Fibroblast of the aortic adventitia (primary cell): Measurements from ENCODE around the gene DNM2. TPM values are rescaled to one million over a fixed set of nuclear protein-coding genes. Genes with fewer than 3 reads are reported as not detected.

Source experiments
- DNase-seq: peaks from one replicate; pipeline ENCODE4 v3.0.0-alpha.2; 2010; ENCODE audit warnings: low read depth
- H3K4me3 ChIP-seq: 2 replicates; pipeline ENCODE4 v1.5.1; 2011; ENCODE audit warnings: low read depth, mild to moderate bottlenecking, control low read depth, low read length, moderate library complexity
- total RNA-seq: library from RNA; depleted of rRNA; stranded (reverse); fragments of >200 nt; gene quantifications from 2 replicates; pipeline ENCODE4 v1.2.3, GENCODE V29; 2012; ENCODE audit warnings: low replicate concordance
- TF ChIP-seq, protein P1 (sequence below): IDR thresholded peaks from 2 replicates; pipeline ENCODE4 v1.5.1; 2011; ENCODE audit warnings: mild to moderate bottlenecking, low read length, control low read depth, inconsistent platforms; ENCODE audit not compliant: insufficient read depth

DNM2 gene
- total RNA-seq, 1 donor: 83.2 TPM

DNA sequence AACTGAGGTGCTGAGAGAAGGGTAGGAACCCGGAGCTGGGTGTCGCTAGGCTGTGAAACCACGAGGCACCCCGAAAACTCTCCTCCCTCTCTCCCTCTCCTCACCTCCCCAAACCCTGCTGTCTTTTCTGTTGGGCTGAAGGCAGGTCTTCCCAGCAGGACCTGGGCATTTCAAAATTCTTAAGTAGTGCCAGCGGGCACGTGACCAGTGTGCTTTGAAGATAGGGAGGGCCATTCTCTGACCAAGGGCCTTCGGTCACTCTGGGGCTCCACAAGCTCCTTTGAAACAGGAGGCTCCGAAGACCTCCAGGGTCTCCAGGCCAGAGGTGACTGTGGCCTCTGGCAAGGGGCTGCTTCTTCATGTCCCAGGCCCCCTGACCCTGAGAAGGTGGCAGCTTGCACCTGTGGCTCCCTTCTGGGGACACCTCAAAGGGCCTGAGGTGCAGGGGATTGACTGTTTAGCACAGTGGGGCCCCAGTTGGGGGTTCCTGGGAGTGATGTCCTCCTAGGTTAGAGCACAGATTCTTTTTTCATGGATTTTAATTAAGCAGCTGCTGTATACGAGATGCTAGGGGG is 48.3 kb downstream of the DNM2 start:
- no peak for DNase-seq
- no peak overlapping the region for H3K4me3 ChIP-seq
- TF ChIP-seq, protein P1, sequence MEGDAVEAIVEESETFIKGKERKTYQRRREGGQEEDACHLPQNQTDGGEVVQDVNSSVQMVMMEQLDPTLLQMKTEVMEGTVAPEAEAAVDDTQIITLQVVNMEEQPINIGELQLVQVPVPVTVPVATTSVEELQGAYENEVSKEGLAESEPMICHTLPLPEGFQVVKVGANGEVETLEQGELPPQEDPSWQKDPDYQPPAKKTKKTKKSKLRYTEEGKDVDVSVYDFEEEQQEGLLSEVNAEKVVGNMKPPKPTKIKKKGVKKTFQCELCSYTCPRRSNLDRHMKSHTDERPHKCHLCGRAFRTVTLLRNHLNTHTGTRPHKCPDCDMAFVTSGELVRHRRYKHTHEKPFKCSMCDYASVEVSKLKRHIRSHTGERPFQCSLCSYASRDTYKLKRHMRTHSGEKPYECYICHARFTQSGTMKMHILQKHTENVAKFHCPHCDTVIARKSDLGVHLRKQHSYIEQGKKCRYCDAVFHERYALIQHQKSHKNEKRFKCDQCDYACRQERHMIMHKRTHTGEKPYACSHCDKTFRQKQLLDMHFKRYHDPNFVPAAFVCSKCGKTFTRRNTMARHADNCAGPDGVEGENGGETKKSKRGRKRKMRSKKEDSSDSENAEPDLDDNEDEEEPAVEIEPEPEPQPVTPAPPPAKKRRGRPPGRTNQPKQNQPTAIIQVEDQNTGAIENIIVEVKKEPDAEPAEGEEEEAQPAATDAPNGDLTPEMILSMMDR: no peak

DNA sequence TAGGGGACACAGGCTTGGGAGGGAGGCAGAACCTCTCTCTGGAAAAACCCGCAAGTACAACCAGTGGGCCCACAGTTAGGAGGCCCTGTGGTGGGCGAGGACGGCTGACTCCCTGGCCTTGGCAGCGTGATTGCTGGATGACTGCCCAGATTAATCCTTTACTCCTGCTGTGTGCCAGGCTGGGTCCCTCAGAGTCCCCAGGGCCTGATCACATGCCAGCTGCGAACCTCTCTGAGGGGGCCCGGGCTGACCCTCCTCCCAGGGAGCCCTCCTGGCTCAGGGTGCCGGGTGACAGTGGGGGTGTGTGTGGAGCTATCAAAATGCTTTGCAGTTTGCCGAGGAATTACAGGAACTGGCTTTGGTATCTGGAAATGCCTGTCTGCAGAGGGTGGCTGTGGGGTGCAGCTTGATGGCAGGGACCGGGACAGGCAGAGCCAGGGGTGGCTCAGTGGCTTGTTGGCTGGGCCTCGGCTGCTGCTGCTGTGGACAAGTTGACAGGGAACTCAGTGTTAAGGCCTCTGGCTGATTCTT is 48.9 kb downstream of the DNM2 start:
- TF ChIP-seq, protein P1: no peak
- DNase-seq: peak; percentile 61
- no peak overlapping the region for H3K4me3 ChIP-seq

DNA sequence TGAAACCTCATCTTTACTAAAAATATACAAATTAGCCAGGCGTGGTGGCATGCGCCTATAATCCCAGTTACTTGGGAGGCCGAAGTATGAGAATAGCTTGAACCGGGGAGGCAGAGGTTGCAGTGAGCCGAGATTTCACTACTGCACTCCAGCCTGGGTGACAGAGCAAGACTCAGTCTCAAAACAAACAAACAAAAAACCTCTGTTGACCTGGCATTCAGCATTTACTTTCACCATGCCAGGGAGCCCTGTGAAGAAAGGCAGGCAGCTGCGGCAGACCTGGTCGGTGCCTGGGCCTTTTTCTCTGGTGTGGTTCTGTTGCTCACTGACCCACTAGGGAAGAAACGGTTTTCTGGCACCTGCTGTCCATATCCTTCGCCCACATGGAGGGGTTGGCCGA is 49.8 kb downstream of the DNM2 start:
- TF ChIP-seq, protein P1: no peak
- no peak overlapping the region for H3K4me3 ChIP-seq
- no peak for DNase-seq

DNA sequence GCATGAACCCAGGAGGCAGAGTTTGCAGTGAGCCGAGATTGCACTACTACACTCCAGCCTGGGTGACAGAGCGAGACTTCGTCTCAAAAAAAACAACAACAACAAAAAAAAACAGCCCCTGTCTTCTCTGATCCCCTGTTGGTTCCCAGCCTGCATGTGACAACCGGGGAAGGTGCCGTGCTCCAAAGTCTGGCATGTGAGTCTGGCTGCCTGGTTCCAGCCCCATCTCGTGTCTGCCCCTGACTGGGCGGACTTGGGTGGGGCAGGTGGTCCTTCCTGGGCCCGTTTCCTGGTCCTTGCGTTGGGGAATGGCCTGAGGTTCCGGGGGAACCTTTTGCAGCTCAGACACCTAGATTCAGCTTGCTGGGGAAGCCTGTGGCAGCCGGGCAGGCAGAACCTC is 50.5 kb downstream of the DNM2 start:
- no peak overlapping the region for H3K4me3 ChIP-seq

DNA sequence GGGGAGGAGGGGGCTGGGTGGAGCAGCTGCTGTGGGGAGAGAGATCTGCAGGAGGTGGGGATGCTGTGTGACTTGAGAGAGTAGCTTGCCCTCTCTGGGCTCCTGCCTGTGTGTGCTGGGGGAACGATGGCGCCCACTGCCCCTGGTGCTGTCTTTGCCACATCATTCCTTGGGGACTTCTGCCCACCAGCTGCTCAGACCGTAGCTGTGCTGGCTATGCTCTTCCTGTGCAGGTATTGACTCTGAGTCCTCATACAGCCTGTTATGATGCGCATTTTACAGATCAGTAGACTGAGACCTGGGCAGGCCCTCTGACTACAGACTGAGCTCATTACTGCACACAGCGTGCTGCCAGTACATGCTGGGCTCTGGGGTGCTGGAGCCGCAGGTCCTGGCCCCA is 51.1 kb downstream of the DNM2 start:
- no peak for DNase-seq
- H3K4me3 ChIP-seq: no peak overlapping the region
- TF ChIP-seq, protein P1: no peak

More for the DNA sequence above, 50.5 kb downstream of the DNM2 start:
- TF ChIP-seq, protein P1: no peak
- no peak for DNase-seq

DNA sequence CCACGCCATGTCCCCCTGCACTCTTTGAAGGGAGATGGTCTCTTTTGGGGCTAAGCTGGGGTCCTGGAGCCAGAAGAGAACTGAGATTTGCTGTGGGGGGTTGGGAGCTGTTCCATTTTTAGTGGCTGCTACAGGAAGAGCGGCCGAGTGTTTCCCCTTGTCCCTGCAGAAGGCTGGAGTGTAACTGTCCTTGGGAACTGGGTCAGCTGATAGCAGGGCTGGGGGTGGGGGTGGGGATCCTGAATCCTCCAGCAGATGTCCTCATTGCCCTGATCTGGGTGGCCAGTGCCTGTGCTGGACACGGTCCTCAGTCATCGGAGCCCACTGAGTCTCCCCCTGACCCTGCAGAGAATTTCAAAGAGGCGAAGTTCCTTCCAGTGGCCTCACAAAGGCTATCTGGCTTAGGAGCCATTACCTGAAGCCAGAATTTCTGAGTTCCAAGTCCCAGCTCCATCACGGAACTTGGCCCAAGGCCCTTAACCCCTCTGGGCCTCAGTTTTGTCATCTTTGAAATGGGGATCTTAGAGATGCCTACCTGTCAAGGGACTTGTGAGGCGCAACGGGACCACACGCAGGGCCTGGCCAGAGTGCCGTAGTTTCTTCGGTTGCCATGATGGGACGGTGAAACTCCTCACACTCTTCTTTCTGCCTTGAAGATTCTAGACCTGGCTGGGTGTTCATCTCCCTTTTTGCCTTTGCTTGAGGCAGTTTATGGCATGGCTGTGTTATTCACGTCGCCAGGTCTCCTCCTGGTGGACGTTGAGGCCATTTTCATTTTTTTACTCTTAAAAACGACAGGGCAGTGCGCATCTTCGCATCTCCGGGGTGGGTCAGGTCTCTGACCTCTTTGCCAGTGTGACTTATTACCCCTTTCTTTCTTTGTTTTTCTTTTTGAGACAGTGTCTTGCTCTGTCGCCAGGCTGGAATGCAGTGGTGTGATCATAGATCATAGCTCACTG is 51.9 kb downstream of the DNM2 start:
- TF ChIP-seq, protein P1: peak; percentile 33
- no peak overlapping the region for H3K4me3 ChIP-seq
- DNase-seq: peak; percentile 47
